HG03432 (cell line): ENCODE measurements around the gene SDR39U1.

Experiments
- ATAC-seq: cut with Tn5 transposase; IDR thresholded peaks from one replicate; pipeline ENCODE4 v1.9.1; 2021; ENCODE audit warnings: mild to moderate bottlenecking, moderate library complexity; ENCODE audit not compliant: unreplicated experiment

SDR39U1 gene

DNA sequence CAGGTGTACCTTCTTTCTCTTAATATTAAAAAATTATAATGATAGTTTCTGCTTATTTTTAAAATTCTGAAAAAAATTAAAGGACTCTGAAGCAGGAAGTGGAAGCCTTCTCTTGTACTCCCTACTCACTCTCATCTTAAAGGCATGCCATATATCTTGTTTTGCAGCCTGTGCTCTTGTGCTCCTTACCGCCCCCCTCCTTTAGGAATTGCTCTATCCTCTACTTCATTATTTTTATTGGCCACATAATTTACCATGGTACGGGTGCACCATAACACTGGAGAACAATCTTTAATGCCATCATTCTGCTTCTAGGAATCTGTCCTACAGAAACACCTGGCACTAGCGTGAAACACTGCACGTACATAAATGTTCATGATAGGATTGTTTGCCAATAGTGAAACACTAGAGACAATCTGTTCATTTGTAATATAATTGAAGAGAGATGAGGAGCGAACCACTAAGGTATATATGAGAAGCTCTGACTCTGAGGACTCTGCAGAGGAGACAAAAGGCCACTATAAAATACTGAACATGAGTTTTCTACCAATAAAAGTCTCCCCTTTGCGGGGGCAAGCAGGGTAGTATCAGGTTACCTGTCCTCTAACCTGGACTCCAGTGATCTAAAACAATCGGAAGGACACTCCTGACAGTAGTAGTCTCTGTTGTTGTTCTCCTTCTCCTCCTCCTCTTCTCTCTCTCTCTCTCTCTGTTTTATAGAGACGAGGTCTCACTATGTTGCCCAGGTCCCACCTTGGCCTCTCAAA is 50.1 kb downstream of the SDR39U1 start:
- ATAC-seq: no peak

- ATAC-seq: no peak
These were observed 51.7 kb downstream of the SDR39U1 start for GRCh38 chr14:24390701-24391468.
